ENCODE data around the gene PPP2R5A. TPM values are rescaled to one million over a fixed set of nuclear protein-coding genes. Genes with fewer than 3 reads are reported as not detected.

The PPP2R5A gene
- total RNA-seq, 1 donor from 2014 or later = 13.0 TPM

DNA sequence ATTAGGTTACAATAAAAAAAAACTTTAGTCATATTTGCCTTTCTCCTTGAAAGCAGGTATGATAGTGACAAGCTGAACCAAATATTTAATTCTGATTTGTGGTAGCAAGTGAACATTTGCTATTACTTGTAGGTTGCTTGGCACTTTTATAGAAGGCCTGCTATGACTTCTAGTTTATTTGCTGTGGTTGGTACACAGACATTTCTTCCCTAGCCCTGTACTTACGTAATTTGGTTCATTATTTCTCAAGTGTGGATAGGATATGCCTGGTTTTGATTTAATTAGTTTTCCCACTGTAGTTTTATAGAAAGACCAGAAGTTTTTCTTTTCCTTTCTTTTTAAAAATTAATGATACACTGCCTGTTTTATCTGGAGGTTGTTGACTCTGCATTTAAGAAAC lies 55.9 kb downstream of the PPP2R5A start:
- no peaks in the 10 kb centered on the region for H3K27me3 Mint-ChIP-seq (ENCODE audit: low read depth)
- H3K4me3 Mint-ChIP-seq = no peak overlapping the region
- H3K4me1 Mint-ChIP-seq = no peaks in the 10 kb centered on the region
- no peak overlapping the region for H3K27ac Mint-ChIP-seq (ENCODE audit: unreplicated experiment)
- no peaks in the 10 kb centered on the region for H3K9me3 Mint-ChIP-seq
- H3K36me3 Mint-ChIP-seq (ENCODE audit: low read depth) = peaks cover 8% of the 10 kb centered on the region
- DNase-seq (ENCODE audit: low read depth, low spot score) = no peak
- TF ChIP-seq, protein P1, sequence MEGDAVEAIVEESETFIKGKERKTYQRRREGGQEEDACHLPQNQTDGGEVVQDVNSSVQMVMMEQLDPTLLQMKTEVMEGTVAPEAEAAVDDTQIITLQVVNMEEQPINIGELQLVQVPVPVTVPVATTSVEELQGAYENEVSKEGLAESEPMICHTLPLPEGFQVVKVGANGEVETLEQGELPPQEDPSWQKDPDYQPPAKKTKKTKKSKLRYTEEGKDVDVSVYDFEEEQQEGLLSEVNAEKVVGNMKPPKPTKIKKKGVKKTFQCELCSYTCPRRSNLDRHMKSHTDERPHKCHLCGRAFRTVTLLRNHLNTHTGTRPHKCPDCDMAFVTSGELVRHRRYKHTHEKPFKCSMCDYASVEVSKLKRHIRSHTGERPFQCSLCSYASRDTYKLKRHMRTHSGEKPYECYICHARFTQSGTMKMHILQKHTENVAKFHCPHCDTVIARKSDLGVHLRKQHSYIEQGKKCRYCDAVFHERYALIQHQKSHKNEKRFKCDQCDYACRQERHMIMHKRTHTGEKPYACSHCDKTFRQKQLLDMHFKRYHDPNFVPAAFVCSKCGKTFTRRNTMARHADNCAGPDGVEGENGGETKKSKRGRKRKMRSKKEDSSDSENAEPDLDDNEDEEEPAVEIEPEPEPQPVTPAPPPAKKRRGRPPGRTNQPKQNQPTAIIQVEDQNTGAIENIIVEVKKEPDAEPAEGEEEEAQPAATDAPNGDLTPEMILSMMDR (conservative IDR thresholded peaks at IDR 0.05) = no peak

DNA sequence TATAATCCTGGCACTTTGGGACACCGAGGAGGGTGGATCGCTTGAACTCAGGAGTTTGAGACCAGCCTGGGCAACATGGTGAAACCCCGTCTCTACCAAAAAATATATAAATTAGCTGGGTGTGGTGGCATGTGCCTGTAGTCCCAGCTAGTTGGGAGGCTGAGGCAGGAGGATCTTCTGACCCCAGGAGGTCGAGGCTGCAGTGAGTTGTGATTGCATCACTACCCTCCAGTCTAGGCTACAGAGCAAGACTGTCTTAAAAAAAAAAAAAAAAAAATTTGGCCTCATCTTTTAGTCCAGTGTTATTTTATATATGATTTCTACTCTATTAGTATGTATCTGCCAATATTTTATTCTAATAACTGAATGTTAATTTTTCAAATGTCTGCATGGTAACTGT lies 59.7 kb downstream of the PPP2R5A start:
- Mint-ChIP-seq H3K36me3 (ENCODE audit: low read depth) (peaks cover 2% of the 10 kb centered on the region), H3K9me3 (no peaks in the 10 kb centered on the region), H3K27ac (ENCODE audit: unreplicated experiment) (no peak overlapping the region), H3K27me3 (ENCODE audit: low read depth) (no peaks in the 10 kb centered on the region), H3K4me3 (no peak overlapping the region), H3K4me1 (no peaks in the 10 kb centered on the region)
- TF ChIP-seq, protein P1 (conservative IDR thresholded peaks at IDR 0.05) = no peak
- no peak for DNase-seq (ENCODE audit: low read depth, low spot score)

DNA sequence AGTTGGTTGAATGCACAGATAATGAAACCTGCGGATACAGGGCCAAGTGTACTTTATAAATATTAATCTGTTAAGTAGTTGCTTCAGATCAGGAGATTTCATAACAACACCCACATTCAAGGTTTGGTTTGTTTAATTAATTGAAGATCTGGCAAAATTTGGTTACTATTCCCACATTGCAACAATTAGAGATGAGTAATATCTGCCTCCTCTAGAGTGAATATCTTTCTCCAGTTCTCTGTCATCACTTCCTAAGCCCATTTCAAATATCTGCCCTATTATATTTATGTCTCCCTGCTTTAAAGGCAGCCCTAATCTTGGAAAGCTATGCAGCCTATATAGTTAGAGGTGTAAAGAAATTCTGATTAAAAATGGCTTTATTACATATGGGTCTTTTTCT lies 61.4 kb downstream of the PPP2R5A start:
- Mint-ChIP-seq H3K4me1 (no peaks in the 10 kb centered on the region), H3K9me3 (no peaks in the 10 kb centered on the region), H3K4me3 (no peak overlapping the region), H3K36me3 (ENCODE audit: low read depth) (peaks cover 2% of the 10 kb centered on the region), H3K27me3 (ENCODE audit: low read depth) (no peaks in the 10 kb centered on the region), H3K27ac (ENCODE audit: unreplicated experiment) (no peak overlapping the region)
- DNase-seq (ENCODE audit: low read depth, low spot score) = no peak
- TF ChIP-seq, protein P1 (conservative IDR thresholded peaks at IDR 0.05) = no peak

DNA sequence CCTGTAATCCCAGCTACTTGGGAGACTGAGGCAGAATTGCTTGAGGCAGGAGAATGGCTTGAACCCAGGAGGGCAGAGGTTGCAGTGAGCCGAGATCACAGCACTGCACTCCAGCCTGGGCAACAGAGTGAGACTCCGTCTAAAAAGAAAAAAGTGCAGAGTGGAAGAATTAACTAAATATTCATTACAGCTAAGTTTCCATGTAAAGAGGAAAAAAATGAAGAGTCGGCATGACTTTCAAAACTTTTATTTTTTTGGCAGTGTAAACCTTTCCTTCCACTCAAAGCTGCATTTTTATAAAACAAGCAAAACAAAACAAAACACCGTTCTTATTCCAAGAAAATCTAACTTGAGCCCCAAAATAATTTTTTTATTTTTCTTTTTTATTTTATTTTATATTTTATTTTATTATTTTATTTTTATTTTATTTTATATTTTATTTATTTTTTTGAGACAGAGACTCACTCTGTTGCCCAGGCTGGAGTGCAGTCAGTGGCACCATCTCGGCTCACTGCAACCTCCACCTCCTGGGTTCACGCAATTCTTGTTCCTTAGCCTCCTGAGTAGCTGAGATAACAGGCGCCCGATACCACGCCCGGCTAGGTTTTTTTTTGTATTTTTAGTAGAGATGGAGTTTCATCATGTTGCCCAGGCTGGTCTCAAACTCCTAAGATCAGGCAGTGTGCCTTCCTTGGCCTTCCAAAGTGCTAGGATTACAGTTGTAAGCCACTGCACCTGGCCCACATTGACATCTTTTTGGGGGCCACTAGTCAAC lies 66.6 kb downstream of the PPP2R5A start:
- Mint-ChIP-seq H3K27ac (ENCODE audit: unreplicated experiment) (no peak overlapping the region), H3K9me3 (no peaks in the 10 kb centered on the region), H3K27me3 (ENCODE audit: low read depth) (no peaks in the 10 kb centered on the region), H3K4me1 (no peaks in the 10 kb centered on the region), H3K36me3 (ENCODE audit: low read depth) (peaks cover 6% of the 10 kb centered on the region), H3K4me3 (no peak overlapping the region)
- TF ChIP-seq, protein P1 (conservative IDR thresholded peaks at IDR 0.05) = no peak
- no peak for DNase-seq (ENCODE audit: low read depth, low spot score)

DNA sequence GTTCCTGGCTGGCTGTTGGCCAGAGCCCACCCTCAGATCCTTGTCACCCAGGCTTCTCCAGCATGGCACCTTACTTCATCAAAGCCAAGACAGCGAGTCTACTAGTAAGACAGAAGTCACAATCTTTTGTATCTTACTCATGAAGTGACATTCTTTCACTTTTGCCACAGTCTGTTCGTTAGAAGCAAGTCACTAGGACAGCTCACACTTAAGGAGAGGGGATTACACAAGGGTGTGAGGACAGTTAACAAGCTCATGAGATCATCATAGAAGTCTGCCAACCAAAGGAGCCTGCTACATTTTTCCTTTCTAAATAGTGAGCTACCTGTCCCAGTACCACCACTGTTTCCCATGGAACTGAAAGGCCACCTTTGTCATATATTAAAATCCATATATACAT lies 68.0 kb downstream of the PPP2R5A start:
- H3K4me1 Mint-ChIP-seq = no peaks in the 10 kb centered on the region
- H3K4me3 Mint-ChIP-seq = no peak overlapping the region
- DNase-seq (ENCODE audit: low read depth, low spot score) = no peak
- TF ChIP-seq, protein P1 (conservative IDR thresholded peaks at IDR 0.05) = no peak
- H3K27me3 Mint-ChIP-seq (ENCODE audit: low read depth) = no peaks in the 10 kb centered on the region
- peaks cover 8% of the 10 kb centered on the region for H3K36me3 Mint-ChIP-seq (ENCODE audit: low read depth)
- peak overlapping the region; percentile 50 for H3K27ac Mint-ChIP-seq (ENCODE audit: unreplicated experiment)
- no peaks in the 10 kb centered on the region for H3K9me3 Mint-ChIP-seq
